ENCODE data around the gene JAM3. TPM values are rescaled to one million over a fixed set of nuclear protein-coding genes. Genes with fewer than 3 reads are reported as not detected.

JAM3 gene
- total and polyA plus RNA-seq, 2 of the 8 experiments (the other 6 are each of a cell fraction or from before 2014, with no cell fraction given): 19.6 to 42.8 TPM

- no peak for DNase-seq (ENCODE audit: low read depth in 1 of 2, low spot score in 2 of 2)
- TF ChIP-seq YY1 (IDR thresholded peaks at IDR 0.05; ENCODE audit: low read depth, low read length): no peak
- TF ChIP-seq TAF1 (IDR thresholded peaks at IDR 0.05; ENCODE audit: low read depth, low read length): no peak
- TF ChIP-seq, protein P1, sequence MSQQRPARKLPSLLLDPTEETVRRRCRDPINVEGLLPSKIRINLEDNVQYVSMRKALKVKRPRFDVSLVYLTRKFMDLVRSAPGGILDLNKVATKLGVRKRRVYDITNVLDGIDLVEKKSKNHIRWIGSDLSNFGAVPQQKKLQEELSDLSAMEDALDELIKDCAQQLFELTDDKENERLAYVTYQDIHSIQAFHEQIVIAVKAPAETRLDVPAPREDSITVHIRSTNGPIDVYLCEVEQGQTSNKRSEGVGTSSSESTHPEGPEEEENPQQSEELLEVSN (IDR thresholded peaks at IDR 0.05): no peak
- no peak for TF ChIP-seq RAD21 (IDR thresholded peaks at IDR 0.05 in 1 of 2, conservative IDR thresholded peaks at IDR 0.05 in 1 of 2; ENCODE audit: low read depth in 2 of 2, low read length in 2 of 2)
- no peak for TF ChIP-seq PHF8 (conservative IDR thresholded peaks at IDR 0.05; ENCODE audit: low read depth, low read length)
- TF ChIP-seq CTCF (IDR thresholded peaks at IDR 0.05; ENCODE audit: control extremely low read depth in 1 of 3, insufficient read depth in 1 of 3, low read depth in 1 of 3, low read length in 3 of 3): no peak
- TF ChIP-seq RXRA (IDR thresholded peaks at IDR 0.05; ENCODE audit: insufficient read depth, low read depth, low read length): no peak
These were observed 32.4 kb downstream of the JAM3 start for GRCh38 chr11:134101282-134101681.

More at GRCh38 chr11:134101282-134101681, 32.4 kb downstream of the JAM3 start:
- Histone ChIP-seq H3K4me3 (ENCODE audit: extremely low read depth in 1 of 4, insufficient read depth in 2 of 4, low read depth in 3 of 4, low read length in 4 of 4) (no peak overlapping the region), H2BK15ac (ENCODE audit: low read length) (no peak overlapping the region), H3K79me1 (ENCODE audit: low read depth, low read length) (no peaks in the 10 kb centered on the region), H4K91ac (replicated peaks; ENCODE audit: insufficient read length, low read length) (no peak overlapping the region), H4K8ac (ENCODE audit: extremely low read depth, insufficient read depth, low read length) (no peak overlapping the region), H3K18ac (ENCODE audit: extremely low read depth, low read length) (no peak overlapping the region), H2BK20ac (ENCODE audit: low read length) (no peak overlapping the region), H3K27ac (ENCODE audit: low read depth, low read length) (no peak overlapping the region), H3K36me3 (ENCODE audit: control insufficient read depth in 2 of 4, insufficient read depth in 4 of 4, low read length in 3 of 4) (no peaks in the 10 kb centered on the region; a peak in 1 of 8 replicates), H3K4ac (replicated peaks; ENCODE audit: insufficient read length, low read depth, low read length) (no peak overlapping the region), H4K5ac (ENCODE audit: insufficient read length, low read depth, low read length) (no peak overlapping the region), H3K4me2 (ENCODE audit: insufficient read depth in 1 of 2, low read depth in 2 of 2, low read length in 2 of 2) (no peak overlapping the region), H3K14ac (ENCODE audit: insufficient read length) (no peak overlapping the region), H2AK5ac (ENCODE audit: low read depth, low read length) (no peak overlapping the region), H3K79me2 (ENCODE audit: control insufficient read depth in 1 of 2, insufficient read depth in 2 of 2, low read length in 2 of 2) (peaks cover 0 to 7% of the 10 kb centered on the region in 2 experiments; a peak in 2 of 4 replicates), H3K56ac (replicated peaks; ENCODE audit: insufficient read length, low read depth, low read length) (no peak overlapping the region), H3K9ac (replicated peaks in 1 of 4; ENCODE audit: extremely low read depth in 1 of 4, low read depth in 3 of 4, low read length in 3 of 4) (no peak overlapping the region), H2BK5ac (ENCODE audit: low read depth, low read length) (no peak overlapping the region), H4K20me1 (replicated peaks in 1 of 2; ENCODE audit: control insufficient read depth in 1 of 2, insufficient read depth in 2 of 2, low read length in 2 of 2) (no peaks in the 10 kb centered on the region), H2AFZ (ENCODE audit: low read length) (no peak overlapping the region), H3K27me3 (replicated peaks in 1 of 4; ENCODE audit: control insufficient read depth in 3 of 4, extremely low read depth in 1 of 4, insufficient read depth in 3 of 4, low read length in 3 of 4) (no peaks in the 10 kb centered on the region), H3K23ac (ENCODE audit: insufficient read length) (no peak overlapping the region), H3K23me2 (ENCODE audit: low read depth, low read length) (no peaks in the 10 kb centered on the region), H2BK12ac (ENCODE audit: low read depth, low read length) (no peak overlapping the region), H3K4me1 (replicated peaks in 1 of 4; ENCODE audit: control insufficient read depth in 3 of 4, insufficient read depth in 4 of 4, low read length in 3 of 4) (peaks cover 0 to 4% (median 2%) of the 10 kb centered on the region in 4 experiments; a peak in 3 of 7 replicates), H2BK120ac (replicated peaks; ENCODE audit: low read depth, low read length) (no peak overlapping the region), H3K9me3 (ENCODE audit: insufficient read depth in 2 of 2, low read depth in 1 of 2, low read length in 1 of 2) (no peaks in the 10 kb centered on the region)
- ChIA-PET CTCF (ENCODE audit: partially characterized antibody) (interaction anchor here (0.6 to 7.2 kb wide), 5 partner anchors 20 to 54 kb away, joined by 3 to 86 read pairs (median 5); no protein-coding TSS in a partner anchor), POLR2A (ENCODE audit: partially characterized antibody) (no interaction called here)
- FAIRE-seq: no peak

Measured in H1 (cell line).